A549 (cell line): ENCODE measurements around the gene ADIRF.
"Not testable (repeated sequence)": the region's sequence is repeated elsewhere in the genome, so short reads cannot be mapped to it uniquely, and the experiment has no call there.

Experiments
- CBX8 ChIP-seq: fragments of 200-600 bp; sonication (generic); IDR thresholded peaks from 2 replicates; pipeline ENCODE4 v1.6.1; 2016
- CEBPB ChIP-seq, 2 experiments: fragments of >200 bp in 1 of 2; sonication (Bioruptor Twin) in 1 of 2; formaldehyde crosslinking in 1 of 2; IDR thresholded peaks; 2 replicates each; pipeline ENCODE4 v1.6.1; 2012 to 2016
- CHD2 ChIP-seq: fragments of 150-350 bp; IDR thresholded peaks from 2 replicates; pipeline ENCODE4 v1.6.1; 2014; ENCODE audit warnings: low read length; ENCODE audit not compliant: partially characterized antibody
- MAZ ChIP-seq: fragments of 150-350 bp; IDR thresholded peaks from 2 replicates; pipeline ENCODE4 v1.6.1; 2014; ENCODE audit warnings: antibody characterized with exemption, low read depth, low read length, borderline replicate concordance
- MYC ChIP-seq: IDR thresholded peaks from 2 replicates; pipeline ENCODE4 v1.6.1; 2012; ENCODE audit warnings: mild to moderate bottlenecking, inconsistent platforms, low read length, improper control_type of control experiment, borderline replicate concordance
- POLR2A ChIP-seq: IDR thresholded peaks from 2 replicates; pipeline ENCODE4 v1.6.1; 2012; ENCODE audit warnings: mild to moderate bottlenecking, low read length
- TF ChIP-seq, protein P1 (sequence below): IDR thresholded peaks from 2 replicates; pipeline ENCODE4 v1.6.1; 2012; ENCODE audit warnings: low read depth, borderline replicate concordance
- TF ChIP-seq, protein P2 (sequence below): fragments of >200 bp; sonication (Bioruptor Twin); formaldehyde crosslinking; IDR thresholded peaks from 3 replicates; pipeline ENCODE4 v1.5.1; 2016
- TF ChIP-seq, protein P3 (sequence below): fragments of 250-450 bp; sonication (Bioruptor Pico); IDR thresholded peaks from 2 replicates; pipeline ENCODE4 v1.5.0; 2021; ENCODE audit warnings: mild to moderate bottlenecking, moderate library complexity, borderline replicate concordance
- TF ChIP-seq, protein P4 (sequence below): fragments of 150-350 bp; IDR thresholded peaks from 2 replicates; pipeline ENCODE4 v1.6.1; 2014; ENCODE audit warnings: low read depth, mild to moderate bottlenecking, low read length

DNA sequence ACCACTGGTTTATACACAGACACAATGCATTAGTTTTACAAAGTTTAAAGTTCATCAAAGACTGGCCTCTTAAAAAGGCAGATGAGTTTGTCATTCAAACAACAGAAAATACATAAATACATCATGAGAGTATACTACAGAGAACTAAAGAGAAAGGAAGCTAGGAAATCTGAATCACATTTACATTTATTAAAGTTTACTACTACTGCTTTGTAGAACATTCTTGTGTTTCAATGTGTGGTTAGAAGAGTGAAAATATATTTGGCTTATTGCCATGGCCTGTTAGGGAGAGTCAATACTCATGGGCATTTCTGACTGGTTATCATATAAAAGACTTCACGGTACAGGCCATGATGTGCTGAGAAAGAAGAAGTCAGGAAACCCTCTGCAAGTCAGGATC, 38.8 kb downstream of the ADIRF start:
- TF ChIP-seq, protein P1, sequence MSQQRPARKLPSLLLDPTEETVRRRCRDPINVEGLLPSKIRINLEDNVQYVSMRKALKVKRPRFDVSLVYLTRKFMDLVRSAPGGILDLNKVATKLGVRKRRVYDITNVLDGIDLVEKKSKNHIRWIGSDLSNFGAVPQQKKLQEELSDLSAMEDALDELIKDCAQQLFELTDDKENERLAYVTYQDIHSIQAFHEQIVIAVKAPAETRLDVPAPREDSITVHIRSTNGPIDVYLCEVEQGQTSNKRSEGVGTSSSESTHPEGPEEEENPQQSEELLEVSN = not testable (repeated sequence)
- TF ChIP-seq, protein P2, sequence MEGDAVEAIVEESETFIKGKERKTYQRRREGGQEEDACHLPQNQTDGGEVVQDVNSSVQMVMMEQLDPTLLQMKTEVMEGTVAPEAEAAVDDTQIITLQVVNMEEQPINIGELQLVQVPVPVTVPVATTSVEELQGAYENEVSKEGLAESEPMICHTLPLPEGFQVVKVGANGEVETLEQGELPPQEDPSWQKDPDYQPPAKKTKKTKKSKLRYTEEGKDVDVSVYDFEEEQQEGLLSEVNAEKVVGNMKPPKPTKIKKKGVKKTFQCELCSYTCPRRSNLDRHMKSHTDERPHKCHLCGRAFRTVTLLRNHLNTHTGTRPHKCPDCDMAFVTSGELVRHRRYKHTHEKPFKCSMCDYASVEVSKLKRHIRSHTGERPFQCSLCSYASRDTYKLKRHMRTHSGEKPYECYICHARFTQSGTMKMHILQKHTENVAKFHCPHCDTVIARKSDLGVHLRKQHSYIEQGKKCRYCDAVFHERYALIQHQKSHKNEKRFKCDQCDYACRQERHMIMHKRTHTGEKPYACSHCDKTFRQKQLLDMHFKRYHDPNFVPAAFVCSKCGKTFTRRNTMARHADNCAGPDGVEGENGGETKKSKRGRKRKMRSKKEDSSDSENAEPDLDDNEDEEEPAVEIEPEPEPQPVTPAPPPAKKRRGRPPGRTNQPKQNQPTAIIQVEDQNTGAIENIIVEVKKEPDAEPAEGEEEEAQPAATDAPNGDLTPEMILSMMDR = not testable (repeated sequence)
- not testable (repeated sequence) for TF ChIP-seq POLR2A; MAZ; CHD2; CEBPB (IDR thresholded peaks at IDR 0.05); MYC; CBX8
- TF ChIP-seq, protein P3, sequence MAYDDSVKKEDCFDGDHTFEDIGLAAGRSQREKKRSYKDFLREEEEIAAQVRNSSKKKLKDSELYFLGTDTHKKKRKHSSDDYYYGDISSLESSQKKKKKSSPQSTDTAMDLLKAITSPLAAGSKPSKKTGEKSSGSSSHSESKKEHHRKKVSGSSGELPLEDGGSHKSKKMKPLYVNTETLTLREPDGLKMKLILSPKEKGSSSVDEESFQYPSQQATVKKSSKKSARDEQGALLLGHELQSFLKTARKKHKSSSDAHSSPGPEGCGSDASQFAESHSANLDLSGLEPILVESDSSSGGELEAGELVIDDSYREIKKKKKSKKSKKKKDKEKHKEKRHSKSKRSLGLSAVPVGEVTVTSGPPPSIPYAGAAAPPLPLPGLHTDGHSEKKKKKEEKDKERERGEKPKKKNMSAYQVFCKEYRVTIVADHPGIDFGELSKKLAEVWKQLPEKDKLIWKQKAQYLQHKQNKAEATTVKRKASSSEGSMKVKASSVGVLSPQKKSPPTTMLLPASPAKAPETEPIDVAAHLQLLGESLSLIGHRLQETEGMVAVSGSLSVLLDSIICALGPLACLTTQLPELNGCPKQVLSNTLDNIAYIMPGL (CRISPR knock-in tag) = not testable (repeated sequence)
- TF ChIP-seq, protein P4, sequence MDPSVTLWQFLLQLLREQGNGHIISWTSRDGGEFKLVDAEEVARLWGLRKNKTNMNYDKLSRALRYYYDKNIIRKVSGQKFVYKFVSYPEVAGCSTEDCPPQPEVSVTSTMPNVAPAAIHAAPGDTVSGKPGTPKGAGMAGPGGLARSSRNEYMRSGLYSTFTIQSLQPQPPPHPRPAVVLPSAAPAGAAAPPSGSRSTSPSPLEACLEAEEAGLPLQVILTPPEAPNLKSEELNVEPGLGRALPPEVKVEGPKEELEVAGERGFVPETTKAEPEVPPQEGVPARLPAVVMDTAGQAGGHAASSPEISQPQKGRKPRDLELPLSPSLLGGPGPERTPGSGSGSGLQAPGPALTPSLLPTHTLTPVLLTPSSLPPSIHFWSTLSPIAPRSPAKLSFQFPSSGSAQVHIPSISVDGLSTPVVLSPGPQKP = not testable (repeated sequence)
